Activated T-cell treated with anti-CD3 and anti-CD28 coated beads for 48 hours (primary cell): ENCODE measurements around the gene EFCAB6.

ENCODE experiments used
- DNase-seq: peaks from one replicate; pipeline ENCODE4 v3.0.0-alpha.2; 2020; ENCODE audit warnings: low read depth

The EFCAB6 gene

GRCh38 chr22:43634316-43634715, 177.8 kb downstream of the EFCAB6 start:
- DNase-seq = no peak

- DNase-seq = no peak
Observed at GRCh38 chr22:43633631-43634285, 178.3 kb downstream of the EFCAB6 start.

GRCh38 chr22:43631846-43632245, 180.3 kb downstream of the EFCAB6 start:
- DNase-seq = no peak

- DNase-seq = no peak
Observed at GRCh38 chr22:43631201-43631600, 180.9 kb downstream of the EFCAB6 start.

- no peak for DNase-seq
Observed at GRCh38 chr22:43630451-43630850, 181.7 kb downstream of the EFCAB6 start.

- no peak for DNase-seq
Observed at GRCh38 chr22:43628250-43628649, 183.9 kb downstream of the EFCAB6 start.

- no peak for DNase-seq
Observed at GRCh38 chr22:43627485-43628213, 184.5 kb downstream of the EFCAB6 start.

- DNase-seq = no peak
Observed at GRCh38 chr22:43625242-43625641, 186.9 kb downstream of the EFCAB6 start.

GRCh38 chr22:43624144-43624998, 187.7 kb downstream of the EFCAB6 start:
- DNase-seq = no peak

- DNase-seq = no peak
Observed at GRCh38 chr22:43622886-43623285, 189.2 kb downstream of the EFCAB6 start.

- DNase-seq = no peak
Observed at GRCh38 chr22:43620197-43620596, 191.9 kb downstream of the EFCAB6 start.

- DNase-seq = no peak
Observed at GRCh38 chr22:43618517-43618916, 193.6 kb downstream of the EFCAB6 start.

GRCh38 chr22:43616645-43617044, 195.5 kb downstream of the EFCAB6 start:
- DNase-seq = no peak

- DNase-seq = no peak
Observed at GRCh38 chr22:43600265-43600664, 211.8 kb downstream of the EFCAB6 start.

GRCh38 chr22:43592476-43592875, 219.6 kb downstream of the EFCAB6 start:
- DNase-seq = no peak

- no peak for DNase-seq
Observed at GRCh38 chr22:43591380-43591779, 220.7 kb downstream of the EFCAB6 start.

- no peak for DNase-seq
Observed at GRCh38 chr22:43587574-43587973, 224.5 kb downstream of the EFCAB6 start.

GRCh38 chr22:43583501-43583900, 228.6 kb downstream of the EFCAB6 start:
- DNase-seq = no peak

- no peak for DNase-seq
Observed at GRCh38 chr22:43582394-43582793, 229.7 kb downstream of the EFCAB6 start.

GRCh38 chr22:43580271-43580750, 231.8 kb downstream of the EFCAB6 start:
- DNase-seq = no peak

GRCh38 chr22:43574738-43575137, 237.4 kb downstream of the EFCAB6 start:
- no peak for DNase-seq

- no peak for DNase-seq
Observed at GRCh38 chr22:43572710-43573109, 239.4 kb downstream of the EFCAB6 start.

- no peak for DNase-seq
Observed at GRCh38 chr22:43571181-43571580, 240.9 kb downstream of the EFCAB6 start.
